GM21529 (cell line): ENCODE results near the gene ZCCHC7.
A peak's percentile ranks its signal among the peaks of the same experiment; 100 is the strongest.

Experiments
- ATAC-seq: cut with Tn5 transposase; IDR thresholded peaks from one replicate; pipeline ENCODE4 v1.9.1; 2021; ENCODE audit not compliant: unreplicated experiment

The ZCCHC7 gene

GRCh38 chr9:37329576-37329975 is 209.2 kb downstream of the ZCCHC7 start:
- no peak for ATAC-seq

DNA sequence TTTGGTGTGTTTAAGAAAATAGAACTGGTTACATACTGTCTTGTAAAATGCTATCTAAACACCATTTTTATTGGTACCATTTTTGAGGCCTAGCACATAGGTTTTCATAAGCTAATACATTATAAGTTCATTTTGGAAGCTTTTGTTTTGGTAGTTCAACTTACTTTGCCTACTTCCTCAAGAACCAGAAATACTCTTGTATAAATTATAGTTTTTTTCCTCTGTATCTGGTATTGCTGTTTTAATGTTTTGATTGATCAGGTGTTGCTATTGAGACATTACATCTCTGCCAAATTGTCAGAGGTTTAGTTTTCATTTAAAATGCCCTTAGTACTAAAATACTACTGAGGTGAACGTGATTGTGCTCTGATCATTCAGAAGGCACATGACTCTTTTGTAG is 211.5 kb downstream of the ZCCHC7 start:
- no peak for ATAC-seq

GRCh38 chr9:37332578-37332977 is 212.2 kb downstream of the ZCCHC7 start:
- ATAC-seq: no peak

DNA sequence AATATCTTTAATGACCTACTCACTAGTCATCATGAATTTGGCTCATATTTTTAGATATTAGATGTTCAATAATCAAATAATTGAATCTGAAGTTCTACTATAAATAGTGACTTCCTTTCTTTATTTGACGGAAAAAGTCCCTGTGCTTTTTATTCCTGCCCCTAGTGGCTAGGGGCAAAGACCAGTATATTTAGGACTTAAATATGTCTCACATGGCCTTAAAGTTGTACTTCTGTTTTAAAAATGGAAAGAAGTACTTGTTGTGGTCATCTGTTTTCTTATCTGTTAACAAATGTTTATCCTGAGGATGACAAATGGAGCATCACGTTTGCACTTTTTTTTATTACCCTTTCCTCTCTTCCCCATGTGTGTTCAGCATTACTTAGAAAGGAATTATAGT is 212.9 kb downstream of the ZCCHC7 start:
- no peak for ATAC-seq

DNA sequence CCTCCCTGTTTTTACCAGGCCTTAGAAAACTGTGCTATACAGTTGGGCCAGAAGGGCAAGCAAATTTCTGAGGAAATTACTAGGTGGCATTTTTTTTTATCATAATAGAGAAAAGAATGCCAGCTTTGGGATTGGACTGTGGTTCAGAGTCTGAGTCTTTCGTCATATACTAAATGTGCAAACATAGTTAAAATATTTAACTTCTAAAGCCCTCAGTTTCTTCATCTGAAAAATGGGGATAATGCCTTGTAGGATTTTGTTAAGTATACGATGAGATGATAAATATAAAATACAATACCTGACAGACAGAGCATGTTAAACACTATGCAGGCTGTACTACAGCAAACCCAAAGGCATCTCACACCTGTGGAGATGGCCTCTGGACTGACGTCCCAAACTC is 214.9 kb downstream of the ZCCHC7 start:
- no peak for ATAC-seq

DNA sequence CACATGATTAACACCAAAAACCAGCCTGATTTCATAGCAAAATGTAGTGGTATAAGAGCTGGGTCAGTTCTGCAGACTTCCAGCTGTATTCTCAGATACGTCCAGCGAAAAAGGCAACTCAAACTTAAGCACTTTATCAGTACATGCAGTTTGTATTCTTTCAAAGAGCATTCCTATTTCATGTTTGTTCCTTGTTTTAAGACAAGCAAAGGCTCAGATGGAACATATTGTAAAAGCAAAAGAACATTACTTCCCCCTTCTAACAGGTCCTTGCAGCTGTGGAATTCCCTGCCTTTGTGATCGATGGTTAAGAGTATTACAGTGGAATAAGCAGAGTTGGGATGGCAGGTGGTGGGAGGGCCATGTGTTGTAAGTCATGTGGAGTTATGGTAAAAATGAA is 215.8 kb downstream of the ZCCHC7 start:
- ATAC-seq: no peak

- ATAC-seq: no peak
Measured at GRCh38 chr9:37337301-37337890, 217.0 kb downstream of the ZCCHC7 start.

DNA sequence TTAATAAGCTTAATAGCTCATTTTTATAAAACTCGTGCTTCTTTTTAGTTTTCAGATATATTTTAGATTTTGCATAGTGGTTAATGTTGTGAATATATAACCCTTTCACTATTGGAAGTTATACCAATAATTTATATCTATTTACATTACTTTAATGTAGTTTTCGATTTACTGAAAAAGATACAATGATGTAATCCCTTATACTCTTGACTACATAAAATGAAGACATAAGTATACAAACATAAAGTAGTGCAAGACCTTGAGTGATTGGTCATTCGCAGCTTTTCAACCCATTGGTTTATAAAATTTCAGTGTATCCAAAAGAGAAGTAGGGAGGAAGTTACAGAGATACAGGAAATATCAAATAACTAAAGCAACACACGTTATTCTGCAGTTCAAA is 217.8 kb downstream of the ZCCHC7 start:
- no peak for ATAC-seq

- ATAC-seq: no peak
Measured at GRCh38 chr9:37339923-37340322, 219.5 kb downstream of the ZCCHC7 start.

DNA sequence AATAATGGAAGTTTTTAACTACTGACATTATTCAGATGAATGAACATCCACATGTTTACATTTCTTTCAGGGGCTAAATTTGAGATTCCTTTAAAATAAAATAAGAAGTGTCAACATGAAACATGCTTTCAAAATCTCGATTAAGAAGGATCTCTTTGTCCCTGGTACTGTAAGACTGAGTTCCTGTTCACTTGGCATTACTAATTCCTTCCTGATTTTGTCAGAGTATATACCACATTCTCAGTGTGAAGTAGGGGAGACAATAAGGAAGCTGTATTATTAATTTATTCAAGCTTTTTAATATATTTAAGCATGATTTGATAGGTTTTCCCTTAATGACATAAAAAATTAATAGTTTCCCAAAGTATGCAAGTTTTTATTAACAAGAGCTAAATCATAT is 220.6 kb downstream of the ZCCHC7 start:
- ATAC-seq: no peak

- ATAC-seq: no peak
Measured at GRCh38 chr9:37341704-37342103, 221.3 kb downstream of the ZCCHC7 start.

GRCh38 chr9:37342493-37342892 is 222.1 kb downstream of the ZCCHC7 start:
- ATAC-seq: no peak

DNA sequence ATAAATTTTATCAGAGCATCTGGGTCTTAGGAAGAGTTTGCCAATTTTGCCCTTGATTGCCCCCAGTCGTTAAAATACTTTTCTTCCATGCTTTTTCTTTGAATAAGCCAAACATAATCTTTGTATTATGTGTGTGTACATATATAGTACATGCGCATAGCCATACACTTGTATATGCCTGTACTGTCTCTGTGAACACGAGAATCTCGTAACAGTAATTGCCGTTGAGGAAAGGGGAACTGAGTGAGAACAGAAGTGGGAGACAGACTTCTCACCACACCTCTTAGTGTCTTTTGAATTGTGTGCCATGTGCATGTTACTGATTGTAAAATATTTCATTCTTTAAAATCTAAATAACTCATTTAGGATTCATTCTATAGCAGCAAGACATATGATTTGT is 222.5 kb downstream of the ZCCHC7 start:
- ATAC-seq: no peak

- ATAC-seq: no peak
Measured at GRCh38 chr9:37343724-37344123, 223.3 kb downstream of the ZCCHC7 start.

- no peak for ATAC-seq
Measured at GRCh38 chr9:37345038-37345437, 224.7 kb downstream of the ZCCHC7 start.

DNA sequence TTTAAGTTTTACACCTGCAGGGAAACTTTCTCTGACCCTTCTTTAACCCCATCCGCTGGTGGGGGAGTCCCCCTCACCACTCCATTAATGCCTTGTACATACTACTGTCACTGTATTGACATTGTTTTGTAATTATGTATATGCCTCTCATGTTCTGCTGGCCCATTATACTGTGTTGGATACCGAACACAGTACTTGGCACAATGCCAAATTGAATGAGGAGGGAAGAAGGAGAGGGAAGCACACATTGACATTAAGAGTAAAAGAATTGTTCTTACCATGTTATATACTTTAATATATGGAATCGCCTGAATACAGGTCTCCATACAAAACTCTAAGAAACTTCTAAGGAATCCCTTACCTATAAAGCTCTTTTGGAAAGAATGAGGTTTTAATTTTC is 228.5 kb downstream of the ZCCHC7 start:
- ATAC-seq: no peak

DNA sequence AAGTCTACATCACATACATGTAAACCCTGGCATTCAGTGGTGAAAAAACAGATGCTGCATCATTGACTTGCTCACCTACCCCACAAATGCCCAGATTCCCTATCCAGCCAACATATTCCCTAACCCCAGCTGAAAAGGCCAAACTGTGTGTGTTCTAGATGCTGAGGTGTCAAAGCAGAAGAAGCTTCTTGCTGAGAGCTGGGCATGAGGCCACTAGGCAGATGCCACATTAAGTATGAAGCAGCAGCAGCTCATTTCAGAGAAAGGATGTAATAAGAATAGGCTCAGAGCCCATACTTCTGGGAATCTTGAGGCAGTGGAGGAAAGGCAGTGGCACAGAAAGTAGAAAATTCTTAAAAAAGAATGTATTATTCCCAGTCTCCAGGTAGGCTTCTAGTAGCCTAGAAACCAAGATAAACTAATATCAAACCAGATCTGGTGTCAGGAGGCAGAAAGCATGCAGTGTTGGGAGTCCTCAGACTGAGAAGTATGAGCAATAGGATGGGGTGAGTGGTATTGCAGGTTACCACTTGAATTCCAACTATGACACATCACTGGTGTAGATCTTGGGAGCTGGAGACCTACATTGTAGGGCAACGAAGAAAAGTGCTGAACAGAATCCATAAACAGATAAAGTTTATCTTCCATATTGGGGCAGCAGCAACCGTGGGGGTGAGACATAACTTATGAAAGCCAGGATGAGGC is 230.3 kb downstream of the ZCCHC7 start:
- no peak for ATAC-seq

DNA sequence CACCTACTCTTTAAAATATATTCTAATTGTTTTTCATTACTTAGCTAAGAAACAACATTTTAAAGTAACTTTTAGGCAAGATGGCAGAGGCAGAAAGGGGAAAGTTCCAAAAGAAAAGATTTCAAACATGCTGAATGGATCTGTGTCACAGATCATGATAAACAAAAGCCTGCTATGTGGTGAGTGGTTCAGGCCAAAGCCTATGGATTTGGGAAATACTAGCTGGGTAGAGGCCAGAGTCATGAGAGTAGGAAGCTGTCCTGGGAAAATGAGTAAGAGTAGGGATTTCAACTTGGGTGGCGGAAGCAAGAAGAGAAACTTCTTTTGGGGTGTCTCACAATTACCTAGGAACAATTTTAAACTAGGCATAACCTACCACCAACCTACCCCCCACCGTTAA is 233.4 kb downstream of the ZCCHC7 start:
- ATAC-seq: no peak

GRCh38 chr9:37362430-37362829 is 242.1 kb downstream of the ZCCHC7 start:
- ATAC-seq: no peak

GRCh38 chr9:37363124-37363523 is 242.8 kb downstream of the ZCCHC7 start:
- ATAC-seq: no peak

- ATAC-seq: no peak
Measured at GRCh38 chr9:37364136-37364535, 243.8 kb downstream of the ZCCHC7 start.

GRCh38 chr9:37364751-37365360 is 244.5 kb downstream of the ZCCHC7 start:
- ATAC-seq: no peak

GRCh38 chr9:37369671-37370070 is 249.3 kb downstream of the ZCCHC7 start:
- ATAC-seq: peak; percentile 37
